Kasumi-1 (cell line): ENCODE measurements around the gene MPP2.
A peak's percentile ranks its signal among the peaks of the same experiment; 100 is the strongest.
"Not testable (repeated sequence)": the region's sequence is repeated elsewhere in the genome, so short reads cannot be mapped to it uniquely, and the experiment has no call there.

Experiments
- DNase-seq, 2 experiments: peaks; one replicate each; lab custom pipeline; 2025; lab: John Stamatoyannopoulos, UW

Gene MPP2

GRCh38 chr17:43846221-43846712, 61.1 kb downstream of the MPP2 start:
- peak; percentile 45 to 61 for DNase-seq

- DNase-seq: no peak
Observed at GRCh38 chr17:43845766-43846165, 61.6 kb downstream of the MPP2 start.

- no peak for DNase-seq
Observed at GRCh38 chr17:43844241-43844640, 63.1 kb downstream of the MPP2 start.

GRCh38 chr17:43842975-43843325, 64.4 kb downstream of the MPP2 start:
- no peak for DNase-seq

GRCh38 chr17:43842091-43842974, 65.0 kb downstream of the MPP2 start:
- not testable (repeated sequence) for DNase-seq

GRCh38 chr17:43841282-43841681, 66.1 kb downstream of the MPP2 start:
- no peak for DNase-seq

- peak; percentile 26 to 34 for DNase-seq
Observed at GRCh38 chr17:43840814-43841213, 66.5 kb downstream of the MPP2 start.

- no peak for DNase-seq
Observed at GRCh38 chr17:43839670-43840108, 67.6 kb downstream of the MPP2 start.

- no peak for DNase-seq
Observed at GRCh38 chr17:43834106-43834505, 73.2 kb downstream of the MPP2 start.

- DNase-seq: peak; percentile 12 to 28
Observed at GRCh38 chr17:43832976-43833829, 74.1 kb downstream of the MPP2 start, which contains the start of gene MPP3. Gene MPP3 (minus strand): TSS chr17:43833146. CDS start chr17:43831906, 1,240 bp downstream.

- no peak for DNase-seq
Observed at GRCh38 chr17:43832168-43832975, 75.0 kb downstream of the MPP2 start.

- no peak for DNase-seq
Observed at GRCh38 chr17:43831633-43832032, 75.7 kb downstream of the MPP2 start.

- no peak for DNase-seq
Observed at GRCh38 chr17:43830510-43831140, 76.7 kb downstream of the MPP2 start.

- DNase-seq: no peak
Observed at GRCh38 chr17:43829738-43830137, 77.6 kb downstream of the MPP2 start.

- no peak for DNase-seq
Observed at GRCh38 chr17:43827596-43827995, 79.7 kb downstream of the MPP2 start.

GRCh38 chr17:43826206-43826605, 81.1 kb downstream of the MPP2 start:
- DNase-seq: no peak

- DNase-seq: no peak
Observed at GRCh38 chr17:43825567-43825966, 81.8 kb downstream of the MPP2 start.
